Mucosa of stomach (tissue), 1 donor: ENCODE measurements around the gene FLRT2.

Experiments used
- H3K27me3 ChIP-seq: one replicate; pipeline ENCODE4 v1.7.0; 2013; ENCODE audit warnings: mild to moderate bottlenecking, low read length; ENCODE audit not compliant: control insufficient read depth, insufficient read depth
- H3K36me3 ChIP-seq: one replicate; pipeline ENCODE4 v1.7.0; 2013; ENCODE audit warnings: low read length; ENCODE audit not compliant: control insufficient read depth, insufficient read depth
- H3K4me1 ChIP-seq: one replicate; pipeline ENCODE4 v1.7.0; 2013; ENCODE audit warnings: mild to moderate bottlenecking, low read length; ENCODE audit not compliant: control insufficient read depth, insufficient read depth
- H3K4me3 ChIP-seq: one replicate; pipeline ENCODE4 v1.7.0; 2013; ENCODE audit warnings: low read length
- H3K9ac ChIP-seq: one replicate; pipeline ENCODE4 v1.7.0; 2013; ENCODE audit warnings: mild to moderate bottlenecking, low read length, moderate library complexity
- H3K9me3 ChIP-seq: one replicate; pipeline ENCODE4 v1.7.0; 2013; ENCODE audit warnings: mild to moderate bottlenecking, low read length, moderate library complexity; ENCODE audit not compliant: control insufficient read depth
- donor health status: Pancreatic carcinoma.

Gene FLRT2

DNA sequence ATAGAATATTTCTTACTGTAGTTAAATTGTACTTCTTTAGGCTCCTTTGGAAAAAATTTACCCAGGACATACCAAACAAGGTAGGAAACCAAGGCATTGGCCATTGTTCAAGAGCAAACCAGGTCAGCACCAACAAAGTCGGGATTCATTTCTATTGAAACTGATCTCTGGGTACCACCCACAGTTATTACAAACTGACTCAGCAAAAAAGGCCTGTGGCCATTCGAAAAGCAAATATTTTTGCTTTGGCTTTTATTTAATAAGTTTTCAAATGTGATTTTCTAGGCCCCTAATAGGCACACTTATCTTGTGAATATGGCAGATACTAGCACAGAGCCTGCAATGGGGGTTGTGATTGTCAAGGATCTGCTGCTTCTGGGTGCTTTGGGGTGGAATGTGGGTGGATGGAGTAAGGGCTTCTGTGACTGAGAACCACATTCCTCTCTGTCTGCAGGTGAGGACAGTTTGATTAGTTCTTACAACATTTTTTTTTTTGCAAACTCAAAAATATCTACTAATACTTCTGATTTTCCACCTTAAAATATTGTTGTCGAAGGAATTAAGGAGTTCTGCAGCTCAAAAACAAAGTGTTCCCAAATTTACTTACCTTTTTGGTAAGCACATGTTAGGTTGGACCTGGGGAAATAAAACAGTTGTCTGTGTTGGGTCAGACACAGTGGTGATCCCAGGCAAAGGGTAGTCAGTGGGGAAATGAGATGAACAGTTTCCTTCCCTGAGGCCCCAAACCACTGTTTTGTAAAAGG lies 45.1 kb downstream of the FLRT2 start:
- Histone ChIP-seq H3K9ac (no peak overlapping the region), H3K4me1 (no peaks in the 10 kb centered on the region), H3K4me3 (no peak overlapping the region), H3K27me3 (no peaks in the 10 kb centered on the region), H3K9me3 (no peaks in the 10 kb centered on the region), H3K36me3 (no peaks in the 10 kb centered on the region)

GRCh38 chr14:85575617-85575898 lies 45.6 kb downstream of the FLRT2 start:
- no peak overlapping the region for H3K9ac ChIP-seq
- no peaks in the 10 kb centered on the region for H3K4me1 ChIP-seq
- no peak overlapping the region for H3K4me3 ChIP-seq
- H3K27me3 ChIP-seq: no peaks in the 10 kb centered on the region
- H3K9me3 ChIP-seq: no peaks in the 10 kb centered on the region
- no peaks in the 10 kb centered on the region for H3K36me3 ChIP-seq

- Histone ChIP-seq H3K4me3 (no peak overlapping the region), H3K9ac (no peak overlapping the region)
Observed at GRCh38 chr14:85576218-85576617, 46.3 kb downstream of the FLRT2 start.

DNA sequence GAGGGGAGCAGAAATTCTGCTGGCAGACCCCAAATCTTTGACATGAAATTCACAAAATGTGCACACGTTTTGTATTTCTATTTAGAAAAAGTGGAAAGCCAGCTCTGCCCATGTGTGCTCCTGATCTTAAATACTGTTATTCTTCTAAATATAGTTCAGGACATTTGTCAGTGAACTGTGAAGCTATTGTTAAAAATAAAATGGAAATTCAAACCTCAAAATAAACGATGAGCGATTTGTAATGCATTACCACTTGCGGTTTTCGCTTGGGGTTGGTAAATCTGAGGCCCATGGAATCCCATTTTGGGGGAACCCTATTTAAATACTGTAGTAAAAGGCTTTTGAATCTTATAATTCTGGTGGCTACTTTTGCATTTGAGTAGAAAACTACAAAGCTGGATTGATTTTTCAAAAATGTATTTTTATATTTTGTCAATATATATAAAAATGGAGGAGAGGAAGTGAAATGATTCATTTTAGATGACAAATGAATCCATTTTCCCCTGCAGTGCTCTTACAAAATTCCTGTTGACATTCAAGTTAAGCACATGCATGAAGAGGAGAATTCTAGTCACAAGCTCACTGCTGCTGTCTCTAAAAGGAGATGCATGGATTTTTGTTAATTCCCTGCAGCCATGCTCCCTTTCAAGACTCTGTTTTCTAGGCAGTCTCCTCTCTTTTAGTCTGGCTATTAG lies 47.1 kb downstream of the FLRT2 start:
- no peaks in the 10 kb centered on the region for H3K27me3 ChIP-seq
- H3K36me3 ChIP-seq: no peaks in the 10 kb centered on the region
- no peaks in the 10 kb centered on the region for H3K4me1 ChIP-seq
- H3K9ac ChIP-seq: no peak overlapping the region
- H3K4me3 ChIP-seq: no peak overlapping the region
- no peaks in the 10 kb centered on the region for H3K9me3 ChIP-seq

More at GRCh38 chr14:85576218-85576617, 46.3 kb downstream of the FLRT2 start:
- Histone ChIP-seq H3K36me3 (no peaks in the 10 kb centered on the region), H3K4me1 (no peaks in the 10 kb centered on the region), H3K9me3 (no peaks in the 10 kb centered on the region), H3K27me3 (no peaks in the 10 kb centered on the region)

- no peaks in the 10 kb centered on the region for H3K27me3 ChIP-seq
- H3K9me3 ChIP-seq: no peaks in the 10 kb centered on the region
- H3K9ac ChIP-seq: no peak overlapping the region
- H3K4me1 ChIP-seq: no peaks in the 10 kb centered on the region
- H3K4me3 ChIP-seq: no peak overlapping the region
- no peaks in the 10 kb centered on the region for H3K36me3 ChIP-seq
Observed at GRCh38 chr14:85577543-85578114, 47.7 kb downstream of the FLRT2 start.

GRCh38 chr14:85578357-85578756 lies 48.4 kb downstream of the FLRT2 start:
- no peak overlapping the region for H3K4me3 ChIP-seq
- H3K36me3 ChIP-seq: no peaks in the 10 kb centered on the region
- no peaks in the 10 kb centered on the region for H3K9me3 ChIP-seq
- no peaks in the 10 kb centered on the region for H3K4me1 ChIP-seq
- H3K27me3 ChIP-seq: no peaks in the 10 kb centered on the region
- no peak overlapping the region for H3K9ac ChIP-seq

DNA sequence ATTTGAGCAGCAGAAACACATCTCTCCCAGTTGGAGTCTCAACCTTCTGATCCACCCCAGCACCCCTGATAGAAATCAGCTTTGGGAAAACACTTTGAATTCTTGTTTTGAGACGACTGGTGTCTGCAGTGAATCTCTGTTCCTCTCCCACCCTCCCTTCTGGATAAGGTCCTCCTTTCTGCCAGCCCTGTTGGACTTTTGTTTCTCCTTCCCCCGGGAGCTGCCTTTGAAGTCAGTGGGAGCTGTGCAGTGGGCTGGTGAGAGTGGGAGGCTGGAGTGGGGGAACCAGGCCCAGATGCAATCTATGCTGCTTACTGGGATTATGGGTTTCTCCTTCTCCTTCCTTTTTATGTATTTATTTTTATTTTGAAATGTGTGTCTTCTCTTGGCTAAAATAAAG lies 49.0 kb downstream of the FLRT2 start:
- H3K36me3 ChIP-seq: no peaks in the 10 kb centered on the region
- no peak overlapping the region for H3K9ac ChIP-seq
- H3K4me3 ChIP-seq: no peak overlapping the region
- no peaks in the 10 kb centered on the region for H3K27me3 ChIP-seq
- no peaks in the 10 kb centered on the region for H3K4me1 ChIP-seq
- H3K9me3 ChIP-seq: no peaks in the 10 kb centered on the region

GRCh38 chr14:85579942-85580341 lies 50.0 kb downstream of the FLRT2 start:
- Histone ChIP-seq H3K4me1 (no peaks in the 10 kb centered on the region), H3K4me3 (no peak overlapping the region), H3K9ac (no peak overlapping the region), H3K36me3 (no peaks in the 10 kb centered on the region), H3K27me3 (no peaks in the 10 kb centered on the region), H3K9me3 (no peaks in the 10 kb centered on the region)

DNA sequence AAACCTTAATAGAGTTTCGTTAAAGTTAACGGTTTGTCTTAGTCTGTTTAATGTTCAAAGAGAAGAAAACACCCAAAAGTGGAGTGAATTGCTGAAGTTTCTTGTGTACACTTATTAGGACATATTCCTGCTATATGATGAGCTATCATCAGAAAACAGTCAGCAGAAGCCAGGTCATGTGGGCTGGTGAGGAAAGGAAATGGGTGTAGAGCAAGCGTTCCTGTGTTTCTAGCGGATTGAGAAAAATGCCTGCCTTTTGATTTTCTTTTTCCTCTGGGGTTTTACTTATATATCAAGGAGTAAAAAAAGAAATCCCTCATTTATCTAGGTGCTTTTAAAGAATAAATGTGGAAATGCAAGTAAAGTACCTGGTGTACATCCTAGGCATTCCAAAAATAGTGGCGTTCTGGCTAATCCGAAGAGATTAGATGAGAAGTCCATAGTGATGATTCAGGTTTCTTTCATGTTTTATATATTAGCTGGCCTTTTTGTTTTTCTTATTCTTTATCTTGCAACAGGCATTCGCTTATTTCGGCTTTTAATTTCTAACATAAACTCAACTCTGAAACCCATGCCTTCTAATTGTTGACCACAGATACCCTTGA lies 50.7 kb downstream of the FLRT2 start:
- no peak overlapping the region for H3K4me3 ChIP-seq

DNA sequence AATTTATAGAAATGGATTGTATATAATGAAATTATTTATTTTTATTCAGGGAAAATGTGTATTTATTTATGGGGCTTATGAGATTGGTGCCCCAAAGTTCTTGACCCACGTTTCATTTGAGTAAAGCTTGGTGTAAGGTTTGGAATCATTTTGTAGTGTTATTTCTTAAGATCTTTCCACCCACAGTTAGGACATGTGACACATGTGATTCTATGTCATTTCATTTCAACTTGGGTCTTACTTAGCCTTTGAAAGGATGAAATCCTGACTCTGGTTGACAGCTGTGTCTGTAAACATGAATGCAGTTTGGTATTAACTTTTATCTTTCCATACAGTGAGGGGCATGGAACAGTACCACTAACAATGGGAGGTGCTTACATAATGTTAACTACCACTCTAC lies 51.7 kb downstream of the FLRT2 start:
- H3K4me1 ChIP-seq: no peaks in the 10 kb centered on the region
- H3K36me3 ChIP-seq: no peaks in the 10 kb centered on the region
- no peaks in the 10 kb centered on the region for H3K9me3 ChIP-seq
- H3K9ac ChIP-seq: no peak overlapping the region
- no peaks in the 10 kb centered on the region for H3K27me3 ChIP-seq
- no peak overlapping the region for H3K4me3 ChIP-seq

More for the DNA sequence above, 50.7 kb downstream of the FLRT2 start:
- no peaks in the 10 kb centered on the region for H3K27me3 ChIP-seq
- no peaks in the 10 kb centered on the region for H3K36me3 ChIP-seq
- no peaks in the 10 kb centered on the region for H3K9me3 ChIP-seq
- no peak overlapping the region for H3K9ac ChIP-seq
- H3K4me1 ChIP-seq: no peaks in the 10 kb centered on the region

DNA sequence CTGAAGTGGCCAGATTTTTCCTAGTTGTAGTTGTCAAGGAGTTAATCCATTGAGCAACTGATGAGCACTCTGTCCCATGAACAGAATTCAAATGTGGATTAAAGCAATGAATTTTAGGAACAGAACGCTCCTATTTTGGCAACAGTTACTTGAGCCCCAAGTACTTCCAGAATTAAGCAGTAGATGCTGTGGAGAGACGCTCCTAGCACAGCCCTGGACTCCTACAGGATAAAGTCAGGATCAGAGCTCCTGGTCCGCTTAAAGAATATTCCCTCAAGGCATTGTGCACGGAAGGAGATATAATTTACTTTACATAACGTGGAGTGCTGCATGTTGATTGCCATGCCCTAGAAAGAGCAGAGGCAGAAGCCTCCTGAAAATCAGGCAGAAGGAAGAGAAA lies 53.4 kb downstream of the FLRT2 start:
- Histone ChIP-seq H3K27me3 (no peaks in the 10 kb centered on the region), H3K36me3 (no peaks in the 10 kb centered on the region), H3K9ac (no peak overlapping the region), H3K9me3 (no peaks in the 10 kb centered on the region), H3K4me3 (no peak overlapping the region), H3K4me1 (no peaks in the 10 kb centered on the region)

- Histone ChIP-seq H3K27me3 (no peaks in the 10 kb centered on the region), H3K4me1 (no peaks in the 10 kb centered on the region), H3K9me3 (no peaks in the 10 kb centered on the region), H3K4me3 (no peak overlapping the region), H3K9ac (no peak overlapping the region), H3K36me3 (no peaks in the 10 kb centered on the region)
Observed at GRCh38 chr14:85584481-85584880, 54.5 kb downstream of the FLRT2 start.
